GM12891 (cell line): ENCODE data around the gene SAT2.
"Not testable (repeated sequence)": the region's sequence is repeated elsewhere in the genome, so short reads cannot be mapped to it uniquely, and the experiment has no call there.

Experiments used
- POLR2A ChIP-seq: IDR thresholded peaks from 2 replicates; pipeline ENCODE4 v1.6.1; 2011; ENCODE audit warnings: low read depth, low read length, control low read depth
- TAF1 ChIP-seq: IDR thresholded peaks from 2 replicates; pipeline ENCODE4 v1.6.1; 2011; ENCODE audit warnings: low read depth, low read length, control low read depth

GRCh38 chr17:7641635-7642034, 14.0 kb upstream of the SAT2 start:
- TF ChIP-seq TAF1, POLR2A: not testable (repeated sequence)
